Activated CD4-positive, CD25-positive, alpha-beta regulatory T cell treated with anti-CD3 and anti-CD28 coated beads, Interleukin-2, amount 50 U/mL, for 24 hours (primary cell): Measurements from ENCODE around the gene ZNF784.

Experiments
- ATAC-seq, 2 donors: fragments of 150-1000 bp; cut with Tn5 transposase; one replicate each; pipeline ENCODE4 v1.10.0; 2021; ENCODE audit warnings: mild to moderate bottlenecking in 1 of 2, moderate library complexity in 1 of 2

Gene ZNF784

DNA sequence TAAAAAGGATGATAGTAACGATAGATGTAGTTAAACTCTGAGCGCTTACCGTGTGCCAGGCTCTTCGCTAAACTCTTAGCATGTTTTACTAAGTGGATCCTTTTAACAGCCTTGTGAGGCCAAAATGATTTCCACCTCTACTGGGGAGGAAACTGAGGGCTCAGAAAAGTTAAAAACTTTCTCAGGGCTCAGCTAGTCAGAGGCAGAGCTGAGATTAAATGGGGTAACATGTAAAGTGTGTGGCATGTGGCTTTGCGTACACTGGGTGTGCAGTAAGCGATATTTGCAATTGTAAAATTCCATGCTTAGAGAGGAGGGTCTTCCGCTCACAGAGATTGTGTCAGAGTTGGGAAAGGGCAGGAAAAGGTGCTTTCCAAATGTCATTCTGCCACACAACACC is 32.2 kb upstream of the ZNF784 start:
- no peak for ATAC-seq

DNA sequence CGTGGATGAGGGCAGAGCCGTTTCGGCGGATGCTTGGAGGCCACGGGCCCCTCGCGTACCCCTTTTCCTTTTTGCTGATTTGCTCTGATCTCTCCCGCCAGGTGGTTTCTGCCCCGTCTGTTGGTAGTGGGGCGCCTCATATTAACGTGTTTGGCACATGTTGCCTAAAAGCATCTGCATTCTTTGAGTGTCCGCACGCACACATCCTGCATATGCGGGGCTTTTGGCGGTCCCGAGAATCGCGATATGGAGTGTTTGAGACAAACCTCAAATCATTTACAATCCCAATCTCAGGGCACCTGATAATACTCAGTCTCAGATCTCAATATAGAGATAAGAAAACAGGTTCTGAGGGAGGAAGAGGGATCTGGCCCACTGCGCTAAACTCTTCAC is 31.3 kb upstream of the ZNF784 start:
- no peak for ATAC-seq

DNA sequence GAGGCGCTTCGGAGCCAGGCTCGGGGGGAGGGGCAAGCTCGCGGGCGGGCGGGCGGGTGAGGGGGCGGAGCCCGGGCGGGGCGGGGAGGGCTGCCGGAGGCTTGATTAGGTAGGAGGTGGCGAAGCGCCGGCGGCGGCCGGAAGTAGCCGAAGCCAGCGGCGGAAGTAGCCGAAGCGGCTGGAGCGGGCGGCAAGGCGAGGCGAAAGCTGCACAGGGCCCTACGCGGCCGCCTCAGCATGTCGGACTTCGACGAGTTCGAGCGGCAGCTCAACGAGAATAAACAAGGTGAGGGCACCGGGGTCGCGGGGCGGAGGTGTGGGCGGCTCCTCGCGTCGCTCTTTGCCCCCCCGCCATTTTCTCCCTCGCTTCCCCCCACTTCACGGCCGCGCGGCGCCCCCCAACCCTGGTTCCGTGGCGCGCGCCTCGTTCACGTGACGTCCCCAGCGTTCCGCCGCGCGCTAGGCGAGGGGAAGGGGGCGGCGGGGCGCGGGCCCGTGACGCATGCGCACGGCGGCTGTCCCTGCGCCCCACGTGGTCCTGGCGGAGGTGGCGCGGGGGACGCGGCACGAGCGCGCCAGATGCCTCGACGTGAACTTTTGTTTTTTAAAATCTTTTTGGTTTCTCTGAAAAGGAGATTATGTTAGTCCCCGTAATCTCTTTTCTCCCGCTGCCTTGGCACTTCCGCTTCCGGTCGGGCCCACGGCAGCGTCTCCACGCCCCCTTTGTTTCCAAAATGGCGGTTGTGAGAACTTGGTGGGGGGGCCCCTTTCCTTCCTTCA is 30.7 kb upstream of the ZNF784 start, which contains the start of gene U2AF2:
TSS of gene U2AF2 (plus strand) at position 168 of the 780 bp plus-strand sequence. CDS start at position 238, 70 bp downstream.
- ATAC-seq: peak; percentile 40 to 48

DNA sequence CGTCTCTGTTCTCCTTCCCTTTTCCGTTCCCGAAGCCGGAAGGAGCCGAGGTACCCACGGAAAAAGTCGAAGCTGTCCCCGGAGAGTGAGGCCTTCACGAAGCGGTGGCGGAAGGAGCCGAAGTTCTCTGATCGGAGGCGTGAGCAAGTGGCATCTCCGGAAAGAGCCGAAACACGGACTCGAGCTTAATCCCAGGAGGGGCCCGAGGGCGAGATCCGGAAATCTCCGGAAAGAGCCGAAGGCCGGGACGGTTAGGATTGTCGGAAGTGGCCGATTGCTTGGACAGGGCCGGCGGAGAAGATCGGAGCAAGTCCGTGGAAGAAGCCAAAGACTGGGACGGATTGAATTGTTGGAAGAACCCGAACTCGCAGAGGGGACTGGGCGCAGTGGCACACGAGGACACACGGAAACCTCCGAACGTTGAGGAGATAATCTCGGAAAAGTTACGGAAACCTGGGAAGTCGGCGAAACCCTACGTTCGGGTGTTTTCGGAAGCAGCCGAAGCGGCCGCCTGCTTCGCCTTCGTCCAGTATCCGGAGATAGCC is 30.0 kb upstream of the ZNF784 start:
- ATAC-seq: peak; percentile 62 to 71

- peak; percentile 52 to 56 for ATAC-seq
These were observed 29.4 kb upstream of the ZNF784 start for GRCh38 chr19:55653651-55654322.

- no peak for ATAC-seq
These were observed 28.2 kb upstream of the ZNF784 start for GRCh38 chr19:55652311-55653128.

- no peak for ATAC-seq
These were observed 26.9 kb upstream of the ZNF784 start for GRCh38 chr19:55651236-55651635.

GRCh38 chr19:55650602-55651230 is 26.4 kb upstream of the ZNF784 start:
- ATAC-seq: no peak

GRCh38 chr19:55650126-55650557 is 25.8 kb upstream of the ZNF784 start:
- no peak for ATAC-seq

DNA sequence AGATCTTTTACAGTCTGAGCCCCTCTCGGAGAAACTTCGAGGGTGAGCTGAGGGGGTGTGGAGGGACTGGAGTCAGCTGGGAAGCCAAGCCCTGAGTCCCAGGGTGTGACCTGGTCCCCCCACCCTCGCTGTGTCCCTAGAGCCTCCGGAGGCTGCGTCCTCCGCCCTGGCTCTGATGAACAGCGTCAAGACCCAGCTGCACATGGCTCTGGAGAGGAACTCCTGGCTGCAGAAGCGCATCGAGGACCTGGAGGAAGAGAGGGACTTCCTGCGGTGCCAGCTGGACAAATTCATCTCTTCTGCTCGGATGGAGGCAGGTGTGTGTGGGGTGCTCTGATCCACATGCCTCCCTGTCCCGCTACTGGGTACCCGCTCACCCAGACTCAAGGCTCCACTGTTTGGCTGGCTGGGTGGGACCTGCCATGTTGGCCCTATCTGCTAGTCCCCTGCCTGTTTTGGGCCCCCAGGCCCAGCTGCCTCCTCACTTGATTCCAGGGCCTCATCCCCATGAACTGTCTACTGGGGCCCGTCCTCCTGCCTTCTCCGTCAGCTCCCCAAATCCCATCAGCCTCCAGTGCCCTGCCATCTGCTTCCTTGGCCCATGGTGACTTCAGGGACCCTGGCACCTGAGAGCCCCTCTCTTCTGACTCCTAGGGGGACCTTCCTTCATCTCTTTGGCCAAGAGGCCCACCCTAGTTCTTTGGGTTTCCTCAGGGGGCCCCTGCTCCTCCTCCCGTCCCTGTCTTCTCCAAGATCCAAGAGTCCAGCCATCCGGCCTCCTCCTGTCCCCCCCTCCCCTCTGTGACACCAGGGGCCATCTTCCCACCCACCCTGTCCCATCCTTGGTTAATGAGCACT is 25.1 kb upstream of the ZNF784 start:
- no peak for ATAC-seq

GRCh38 chr19:55648585-55649267 is 24.4 kb upstream of the ZNF784 start:
- no peak for ATAC-seq

GRCh38 chr19:55647732-55648584 is 23.6 kb upstream of the ZNF784 start, which contains the start of gene CCDC106:
Gene CCDC106, plus strand, starts transcription at chr19:55648212. Its CDS starts 835 bp downstream, at chr19:55649047.
- ATAC-seq: no peak

- no peak for ATAC-seq
These were observed 22.7 kb upstream of the ZNF784 start for GRCh38 chr19:55646889-55647731.

- ATAC-seq: no peak
These were observed 21.1 kb upstream of the ZNF784 start for GRCh38 chr19:55645512-55645881.

- no peak for ATAC-seq
These were observed 20.6 kb upstream of the ZNF784 start for GRCh38 chr19:55644842-55645511.

DNA sequence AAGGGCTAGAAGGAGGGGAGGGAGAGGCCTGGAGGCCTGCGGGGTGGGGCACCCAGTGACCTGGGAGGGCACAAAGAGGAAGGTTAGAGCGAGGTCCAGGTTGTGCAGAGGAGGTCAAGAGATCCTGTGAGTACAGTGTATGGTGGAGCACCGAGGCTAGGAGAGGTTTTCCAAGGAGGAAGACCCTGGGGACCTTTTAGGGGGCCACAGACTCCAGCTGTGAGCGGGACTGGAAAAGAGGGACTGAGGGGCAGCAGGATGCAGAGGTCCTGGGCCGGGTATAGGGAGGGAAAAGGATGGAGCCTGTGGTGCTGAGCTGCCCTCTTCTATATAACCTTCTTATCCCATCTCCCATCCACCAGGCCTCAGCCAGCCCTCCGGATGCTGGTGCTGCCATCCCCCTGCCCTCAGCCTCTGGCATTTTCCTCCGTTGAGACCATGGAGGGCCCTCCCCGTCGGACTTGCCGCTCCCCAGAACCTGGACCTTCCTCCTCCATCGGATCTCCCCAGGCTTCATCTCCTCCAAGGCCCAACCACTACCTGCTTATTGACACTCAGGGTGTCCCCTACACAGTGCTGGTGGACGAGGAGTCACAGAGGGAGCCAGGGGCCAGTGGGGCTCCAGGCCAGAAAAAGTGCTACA is 19.9 kb upstream of the ZNF784 start:
- ATAC-seq: no peak

- no peak for ATAC-seq
These were observed 19.5 kb upstream of the ZNF784 start for GRCh38 chr19:55643887-55644176.
